Natural killer cell (primary cell): ENCODE measurements around the gene LPAR3. TPM values are rescaled to one million over a fixed set of nuclear protein-coding genes. Genes with fewer than 3 reads are reported as not detected.

Source experiments
- ATAC-seq, 3 donors: fragments of 150-1000 bp in 2 of 3; fragments of 200-7000 bp in 1 of 3; cut with Tn5 transposase; 1 replicate in 1 of 3; 2 replicates in 2 of 3; pipeline ENCODE4 v1.10.0; 2021; ENCODE audit warnings: mild to moderate bottlenecking in 2 of 3, moderate library complexity in 2 of 3
- DNase-seq, 2 donors: peaks; one replicate each; pipeline versions ENCODE4 v3.0.0 to v3.0.0-alpha.2; 2013 to 2021; ENCODE audit warnings: mixed read lengths in 1 of 2
- H3K27ac ChIP-seq: one replicate; pipeline ENCODE4 v1.5.1; 2013; ENCODE audit warnings: mild to moderate bottlenecking, low read length
- H3K27me3 ChIP-seq: one replicate; pipeline ENCODE4 v1.6.1; 2013; ENCODE audit warnings: low read length; ENCODE audit not compliant: control insufficient read depth, insufficient read depth
- H3K36me3 ChIP-seq: one replicate; pipeline ENCODE4 v1.6.1; 2013; ENCODE audit warnings: low read length; ENCODE audit not compliant: control insufficient read depth, insufficient read depth
- H3K4me1 ChIP-seq: one replicate; pipeline ENCODE4 v1.6.1; 2013; ENCODE audit warnings: low read length; ENCODE audit not compliant: control insufficient read depth, insufficient read depth
- H3K4me3 ChIP-seq: one replicate; pipeline ENCODE4 v1.5.1; 2013; ENCODE audit warnings: low read length
- H3K9me3 ChIP-seq: one replicate; pipeline ENCODE4 v1.6.1; 2013; ENCODE audit warnings: low read length; ENCODE audit not compliant: control insufficient read depth, insufficient read depth
- H3K27ac Mint-ChIP-seq, 2 donors: one replicate each; pipeline ENCODE4 v1.8.0; 2022; ENCODE audit warnings: mild to moderate bottlenecking in 2 of 2, mixed read lengths in 2 of 2, moderate library complexity in 1 of 2
- H3K27me3 Mint-ChIP-seq, 2 donors: one replicate each; pipeline ENCODE4 v1.8.0; 2022; ENCODE audit warnings: low read depth in 2 of 2, mixed read lengths in 2 of 2
- H3K36me3 Mint-ChIP-seq: one replicate; pipeline ENCODE4 v1.8.0; 2022; ENCODE audit warnings: mixed read lengths
- H3K4me1 Mint-ChIP-seq, 2 donors: one replicate each; pipeline ENCODE4 v1.8.0; 2022; ENCODE audit warnings: mixed read lengths in 2 of 2
- H3K4me3 Mint-ChIP-seq: one replicate; pipeline ENCODE4 v1.8.0; 2022; ENCODE audit warnings: mild to moderate bottlenecking, moderate library complexity, mixed read lengths
- H3K9me3 Mint-ChIP-seq, 2 donors: one replicate each; pipeline ENCODE4 v1.8.0; 2022; ENCODE audit warnings: mixed read lengths in 2 of 2
- WGBS: methylation state at CpG from one replicate; pipeline ENCODE4 v1.1.7; 2013; ENCODE audit warnings: missing lambda C conversion rate; ENCODE audit not compliant: insufficient coverage; 5-methylcytosine and 5-hydroxymethylcytosine counted together
- intact Hi-C: fragments of 100-400 bp; cut with micrococcal nuclease; formaldehyde crosslinking; loops from one replicate; pipeline ENCODE4 v1.14.2; 2022
- total RNA-seq, 4 donors: library from RNA; stranded (reverse); fragments of 120-200 nt in 1 of 4; gene quantifications; one replicate each; pipeline versions ENCODE4 v1.2.3 to v1.2.4, GENCODE V29; 2013 to 2022
- TF ChIP-seq, protein P1 (sequence below): fragments of 200-600 bp; IDR thresholded peaks from one replicate; pipeline ENCODE4 v1.8.0; 2022; ENCODE audit warnings: antibody characterized with exemption

Gene LPAR3
- total RNA-seq, 3 donors from 2014 or later (not counting 1 experiment from before 2014, with no cell fraction given): 0.48 to 0.64 TPM; not detected in 1

DNA sequence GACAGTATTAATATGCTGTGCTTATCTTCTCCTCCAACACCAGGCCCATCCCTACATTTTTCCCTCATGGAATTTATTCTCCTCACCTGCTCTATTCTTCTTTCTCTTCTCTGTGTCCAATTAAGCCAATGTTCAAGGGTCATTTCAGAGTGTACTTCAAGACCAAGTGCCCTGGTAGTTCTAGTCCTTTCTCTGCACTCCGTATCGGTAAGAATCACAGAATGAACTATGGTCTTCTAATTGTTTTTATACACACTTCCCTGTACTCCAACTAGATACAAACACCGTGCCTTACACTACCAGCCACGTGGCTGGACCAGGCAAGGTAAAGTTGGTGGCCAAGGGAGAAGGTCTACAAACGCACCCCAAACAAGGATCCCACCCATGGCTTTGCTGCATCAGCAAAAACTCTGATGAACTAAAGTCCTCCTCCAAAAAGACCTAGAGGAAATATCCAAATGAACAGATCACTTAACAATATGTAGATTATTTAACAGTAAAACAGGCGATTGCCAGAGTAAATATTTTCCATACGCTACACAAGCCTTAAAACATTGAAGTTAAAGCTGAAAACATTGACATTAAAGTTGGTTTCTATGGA lies 40.1 kb upstream of the LPAR3 start:
- Mint-ChIP-seq H3K4me1 (no peaks in the 10 kb centered on the region), H3K9me3 (no peaks in the 10 kb centered on the region), H3K36me3 (no peaks in the 10 kb centered on the region), H3K4me3 (no peak overlapping the region), H3K27ac (no peak overlapping the region), H3K27me3 (peaks cover 10 to 11% of the 10 kb centered on the region in 2 donors)
- Histone ChIP-seq H3K36me3 (no peaks in the 10 kb centered on the region), H3K27me3 (no peaks in the 10 kb centered on the region), H3K4me1 (peaks cover 3% of the 10 kb centered on the region), H3K27ac (no peak overlapping the region), H3K9me3 (no peaks in the 10 kb centered on the region), H3K4me3 (no peak overlapping the region)
- TF ChIP-seq, protein P1, sequence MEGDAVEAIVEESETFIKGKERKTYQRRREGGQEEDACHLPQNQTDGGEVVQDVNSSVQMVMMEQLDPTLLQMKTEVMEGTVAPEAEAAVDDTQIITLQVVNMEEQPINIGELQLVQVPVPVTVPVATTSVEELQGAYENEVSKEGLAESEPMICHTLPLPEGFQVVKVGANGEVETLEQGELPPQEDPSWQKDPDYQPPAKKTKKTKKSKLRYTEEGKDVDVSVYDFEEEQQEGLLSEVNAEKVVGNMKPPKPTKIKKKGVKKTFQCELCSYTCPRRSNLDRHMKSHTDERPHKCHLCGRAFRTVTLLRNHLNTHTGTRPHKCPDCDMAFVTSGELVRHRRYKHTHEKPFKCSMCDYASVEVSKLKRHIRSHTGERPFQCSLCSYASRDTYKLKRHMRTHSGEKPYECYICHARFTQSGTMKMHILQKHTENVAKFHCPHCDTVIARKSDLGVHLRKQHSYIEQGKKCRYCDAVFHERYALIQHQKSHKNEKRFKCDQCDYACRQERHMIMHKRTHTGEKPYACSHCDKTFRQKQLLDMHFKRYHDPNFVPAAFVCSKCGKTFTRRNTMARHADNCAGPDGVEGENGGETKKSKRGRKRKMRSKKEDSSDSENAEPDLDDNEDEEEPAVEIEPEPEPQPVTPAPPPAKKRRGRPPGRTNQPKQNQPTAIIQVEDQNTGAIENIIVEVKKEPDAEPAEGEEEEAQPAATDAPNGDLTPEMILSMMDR: no peak
- ATAC-seq: no peak
- DNase-seq: no peak
- intact Hi-C loops: loop anchor here (10.0 kb wide), 1 partner anchor 1028 kb away; no protein-coding TSS in a partner anchor
- 94% methylated on average over 5 of the region's 7 CpGs for WGBS

DNA sequence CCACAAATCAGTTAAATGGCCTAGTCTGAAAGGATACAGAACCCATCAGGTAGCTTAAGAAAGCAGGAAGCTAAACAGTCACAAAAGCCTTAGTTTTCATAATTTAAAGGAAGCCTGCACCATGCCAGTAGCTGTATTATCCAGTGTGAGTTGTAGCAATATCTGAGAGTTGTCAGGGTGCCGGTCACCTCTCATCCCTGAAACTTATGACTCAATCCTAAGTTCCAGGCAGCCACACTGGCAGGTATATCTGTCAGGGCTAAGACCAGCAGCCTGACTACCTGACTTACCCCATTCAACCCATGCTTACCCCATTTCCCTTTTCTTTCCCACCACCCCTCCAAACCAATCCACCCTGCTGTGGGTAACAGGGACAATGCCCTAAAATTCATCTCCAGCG lies 37.8 kb upstream of the LPAR3 start:
- H3K27ac ChIP-seq: no peak overlapping the region
- Mint-ChIP-seq H3K36me3 (no peaks in the 10 kb centered on the region), H3K4me1 (no peaks in the 10 kb centered on the region), H3K4me3 (no peak overlapping the region), H3K9me3 (no peaks in the 10 kb centered on the region), H3K27me3 (peaks cover 11 to 14% of the 10 kb centered on the region in 2 donors), H3K27ac (no peak overlapping the region)
- DNase-seq: no peak
- H3K27me3 ChIP-seq: no peaks in the 10 kb centered on the region
- H3K36me3 ChIP-seq: no peaks in the 10 kb centered on the region
- intact Hi-C loops: loop anchor here (10.0 kb wide), 1 partner anchor 1026 kb away; no protein-coding TSS in a partner anchor
- no peak overlapping the region for H3K4me3 ChIP-seq
- TF ChIP-seq, protein P1: no peak
- no peak for ATAC-seq
- WGBS: 100% methylated on average over 1 of the region's 2 CpGs
- no peaks in the 10 kb centered on the region for H3K9me3 ChIP-seq
- no peaks in the 10 kb centered on the region for H3K4me1 ChIP-seq

DNA sequence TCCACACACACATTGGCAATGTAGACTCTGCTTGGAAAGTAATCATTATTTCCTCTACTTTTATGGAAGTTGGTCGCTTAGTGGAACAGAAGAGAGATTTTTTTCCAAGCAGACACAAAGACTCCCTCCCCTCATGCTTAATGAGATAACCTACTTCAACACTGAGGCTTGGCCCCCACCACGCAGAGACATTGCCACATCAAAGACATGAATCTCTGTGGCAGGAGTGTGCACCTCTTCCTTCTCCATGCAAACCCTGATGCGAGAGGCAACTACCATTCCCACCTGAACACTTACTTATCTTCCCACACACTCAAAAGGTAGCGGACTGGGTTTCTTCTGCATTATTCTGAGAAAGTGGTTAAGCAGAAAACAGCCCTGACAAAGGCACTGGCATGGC lies 37.3 kb upstream of the LPAR3 start:
- Mint-ChIP-seq H3K9me3 (no peaks in the 10 kb centered on the region), H3K27ac (no peak overlapping the region), H3K36me3 (no peaks in the 10 kb centered on the region), H3K4me1 (no peaks in the 10 kb centered on the region), H3K4me3 (no peak overlapping the region), H3K27me3 (peaks cover 11 to 14% of the 10 kb centered on the region in 2 donors)
- Histone ChIP-seq H3K4me1 (no peaks in the 10 kb centered on the region), H3K9me3 (no peaks in the 10 kb centered on the region), H3K4me3 (no peak overlapping the region), H3K36me3 (no peaks in the 10 kb centered on the region), H3K27ac (no peak overlapping the region), H3K27me3 (no peaks in the 10 kb centered on the region)
- intact Hi-C loops: loop anchor here (10.0 kb wide), 1 partner anchor 1026 kb away; no protein-coding TSS in a partner anchor
- ATAC-seq (no peak), DNase-seq (peak in 1 of 2 donors; percentile 31)
- 43% methylated on average over 3 of the region's 4 CpGs for WGBS
- TF ChIP-seq, protein P1: no peak

DNA sequence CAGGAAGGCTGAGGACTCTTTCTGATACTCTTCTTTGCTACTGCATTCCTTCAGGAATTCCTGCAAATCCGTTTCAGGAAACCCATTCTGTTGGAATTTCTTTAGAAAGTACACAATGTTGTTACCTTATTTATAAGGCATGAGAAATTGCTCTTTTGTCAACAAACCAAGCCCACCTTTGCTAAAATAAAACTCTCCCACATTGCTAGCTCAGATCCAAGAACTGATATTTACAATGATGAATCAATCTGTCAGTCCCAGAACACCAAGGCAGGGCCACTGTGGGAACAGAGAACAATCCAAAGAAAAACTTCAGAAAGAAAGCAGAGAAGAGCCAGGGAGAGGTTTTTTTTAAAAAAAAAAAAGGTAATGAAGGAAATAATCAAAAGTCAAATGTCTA lies 36.6 kb upstream of the LPAR3 start:
- TF ChIP-seq, protein P1: no peak
- Histone ChIP-seq H3K9me3 (no peaks in the 10 kb centered on the region), H3K27me3 (no peaks in the 10 kb centered on the region), H3K4me3 (no peak overlapping the region), H3K4me1 (no peaks in the 10 kb centered on the region), H3K27ac (no peak overlapping the region), H3K36me3 (no peaks in the 10 kb centered on the region)
- no peak for DNase-seq
- H3K27me3 Mint-ChIP-seq: peaks cover 13 to 14% of the 10 kb centered on the region in 2 donors
- H3K4me1 Mint-ChIP-seq: no peaks in the 10 kb centered on the region
- no peak overlapping the region for H3K27ac Mint-ChIP-seq
- H3K36me3 Mint-ChIP-seq: no peaks in the 10 kb centered on the region
- 86% methylated on average over 1 of the region's 1 CpG for WGBS
- no peak overlapping the region for H3K4me3 Mint-ChIP-seq
- intact Hi-C loops: no loop called here
- no peaks in the 10 kb centered on the region for H3K9me3 Mint-ChIP-seq
- ATAC-seq: no peak
